ENCODE measurements around the gene NR2C2AP. TPM values are rescaled to one million over a fixed set of nuclear protein-coding genes. Genes with fewer than 3 reads are reported as not detected.

The NR2C2AP gene
- total and polyA plus RNA-seq, 7 donors: 8.3 to 25.3 (median 14.4) TPM

- no peak overlapping the region for H3K27ac ChIP-seq
- no peak for DNase-seq
- peaks cover 10 to 29% (median 21%) of the 10 kb centered on the region in 3 donors for H3K27me3 ChIP-seq
- H3K4me1 ChIP-seq: no peaks in the 10 kb centered on the region
- WGBS, 2 donors: 79 to 83% methylated on average over 9 of the region's 9 CpGs
- H3K9me3 ChIP-seq: peaks cover 10 to 15% (median 12%) of the 10 kb centered on the region in 4 donors
- H3K4me3 ChIP-seq: no peak overlapping the region
- TF ChIP-seq POLR2AphosphoS5 (IDR thresholded peaks at IDR 0.05) (no peak), POLR2A (IDR thresholded peaks at IDR 0.05) (no peak), CTCF (IDR thresholded peaks at IDR 0.05) (no peak), EP300 (IDR thresholded peaks at IDR 0.05) (no peak)
- no peaks in the 10 kb centered on the region for H3K36me3 ChIP-seq
- intact Hi-C loops (cut with DNase I): no loop called here
Observed at GRCh38 chr19:19230999-19231398, 27.8 kb upstream of the NR2C2AP start.

GRCh38 chr19:19229701-19230100 lies 26.5 kb upstream of the NR2C2AP start:
- DNase-seq: no peak
- no peaks in the 10 kb centered on the region for H3K36me3 ChIP-seq
- H3K27me3 ChIP-seq: peaks cover 14 to 42% (median 34%) of the 10 kb centered on the region in 3 donors
- H3K4me3 ChIP-seq: no peak overlapping the region
- no peak overlapping the region for H3K27ac ChIP-seq
- TF ChIP-seq CTCF (IDR thresholded peaks at IDR 0.05): no peak
- no peak for TF ChIP-seq EP300 (IDR thresholded peaks at IDR 0.05)
- no peak for TF ChIP-seq POLR2A (IDR thresholded peaks at IDR 0.05)
- no peak for TF ChIP-seq POLR2AphosphoS5 (IDR thresholded peaks at IDR 0.05)
- intact Hi-C loops (cut with DNase I): loop anchor here (5.0 kb wide), 1 partner anchor 82 kb away; no protein-coding TSS in a partner anchor
- peaks cover 0 to 8% (median 7%) of the 10 kb centered on the region in 4 donors for H3K4me1 ChIP-seq
- WGBS, 2 donors: 86 to 88% methylated on average over 3 of the region's 3 CpGs
- H3K9me3 ChIP-seq: peaks cover 4 to 9% (median 8%) of the 10 kb centered on the region in 4 donors

GRCh38 chr19:19227217-19227616 lies 24.0 kb upstream of the NR2C2AP start:
- Histone ChIP-seq H3K9me3 (no peaks in the 10 kb centered on the region), H3K36me3 (no peaks in the 10 kb centered on the region), H3K4me3 (no peak overlapping the region), H3K27me3 (peaks cover 16 to 64% (median 43%) of the 10 kb centered on the region in 3 donors), H3K4me1 (peaks cover 0 to 9% (median 8%) of the 10 kb centered on the region in 4 donors), H3K27ac (no peak overlapping the region)
- no peak for DNase-seq
- 72 to 80% methylated on average over 4 of the region's 4 CpGs for WGBS, 2 donors
- no peak for TF ChIP-seq EP300 (IDR thresholded peaks at IDR 0.05)
- intact Hi-C loops (cut with DNase I): loop anchor here (5.0 kb wide), 1 partner anchor 80 kb away; no protein-coding TSS in a partner anchor

- H3K27ac ChIP-seq: no peak overlapping the region
- no peak for DNase-seq
- H3K36me3 ChIP-seq: no peaks in the 10 kb centered on the region
- H3K9me3 ChIP-seq: no peaks in the 10 kb centered on the region
- H3K4me3 ChIP-seq: no peak overlapping the region
- TF ChIP-seq CTCF (IDR thresholded peaks at IDR 0.05): no peak
- no peak for TF ChIP-seq EP300 (IDR thresholded peaks at IDR 0.05)
- H3K27me3 ChIP-seq: peaks cover 16 to 67% (median 43%) of the 10 kb centered on the region in 3 donors
- peaks cover 0 to 9% (median 8%) of the 10 kb centered on the region in 4 donors for H3K4me1 ChIP-seq
- intact Hi-C loops (cut with DNase I): loop anchor here (5.0 kb wide), 1 partner anchor 79 kb away; no protein-coding TSS in a partner anchor
- 69% methylated on average over 10 of the region's 10 CpGs for WGBS, 2 donors
Observed at GRCh38 chr19:19226663-19227062, 23.4 kb upstream of the NR2C2AP start.

GRCh38 chr19:19226204-19226603 lies 23.0 kb upstream of the NR2C2AP start:
- Histone ChIP-seq H3K27me3 (peaks cover 16 to 67% (median 43%) of the 10 kb centered on the region in 3 donors), H3K4me3 (no peak overlapping the region), H3K9me3 (no peaks in the 10 kb centered on the region), H3K36me3 (no peaks in the 10 kb centered on the region), H3K27ac (no peak overlapping the region), H3K4me1 (peaks cover 0 to 9% (median 8%) of the 10 kb centered on the region in 4 donors)
- no peak for TF ChIP-seq CTCF (IDR thresholded peaks at IDR 0.05)
- intact Hi-C loops (cut with DNase I): loop anchor here (5.0 kb wide), 1 partner anchor 79 kb away; no protein-coding TSS in a partner anchor
- no peak for DNase-seq
- 81% methylated on average over 5 of the region's 5 CpGs for WGBS, 2 donors

Measured in sigmoid colon (tissue), 7 donors.